B cell (primary cell): ENCODE results near the gene PPARD. TPM values are rescaled to one million over a fixed set of nuclear protein-coding genes. Genes with fewer than 3 reads are reported as not detected.

Source experiments
- ATAC-seq: fragments of 200-7000 bp; cut with Tn5 transposase; one replicate; pipeline ENCODE4 v1.10.0; 2021; ENCODE audit warnings: low read depth, mild to moderate bottlenecking, moderate number of reproducible peaks, moderate library complexity
- CTCF ChIA-PET: fragments of 350-600 bp; sonication (Branson Sonifier 250); formaldehyde crosslinking; loops from one replicate; lab custom pipeline; 2021; ENCODE audit warnings: antibody characterized with exemption, inconsistent platforms; lab: Charles Lee
- POLR2A ChIA-PET: fragments of 350-600 bp; sonication (Branson Sonifier 250); formaldehyde crosslinking; loops from one replicate; lab custom pipeline; 2021; ENCODE audit warnings: antibody characterized with exemption; lab: Charles Lee
- DNase-seq: peaks from one replicate; pipeline ENCODE4 v3.0.0; 2013
- H2AFZ ChIP-seq: 2 replicates; pipeline ENCODE4 v1.6.1; 2012; ENCODE audit warnings: mild to moderate bottlenecking, low read depth, low read length; ENCODE audit not compliant: insufficient read depth, poor library complexity, severe bottlenecking
- H3K27ac ChIP-seq, 2 donors: 1 replicate in 1 of 2; 2 replicates in 1 of 2; pipeline ENCODE4 v1.5.1; 2012 to 2013; ENCODE audit warnings: low read length in 2 of 2, mild to moderate bottlenecking in 2 of 2, moderate library complexity in 1 of 2
- H3K27me3 ChIP-seq, 4 experiments: fragments of 200-600 bp in 1 of 4; sonication (generic) in 1 of 4; replicated peaks in 1 of 4; 1 replicate in 2 of 4; 2 replicates in 2 of 4; pipeline versions ENCODE4 v1.6.1 to v1.7.0; 2013 to 2016; ENCODE audit warnings: low read length in 3 of 4, mild to moderate bottlenecking in 2 of 4, mixed read lengths in 1 of 4, moderate library complexity in 1 of 4; ENCODE audit not compliant: insufficient read depth in 4 of 4, control insufficient read depth in 3 of 4; ENCODE audit errors: control extremely low read depth in 1 of 4
- H3K36me3 ChIP-seq, 2 experiments: replicated peaks in 1 of 2; 1 replicate in 1 of 2; 2 replicates in 1 of 2; pipeline versions ENCODE4 v1.6.1 to v1.7.1; 2013; ENCODE audit warnings: low read length in 1 of 2; ENCODE audit not compliant: insufficient read depth in 2 of 2, control insufficient read depth in 1 of 2; ENCODE audit errors: control extremely low read depth in 1 of 2, extremely low read depth in 1 of 2
- H3K4me1 ChIP-seq, 2 donors: fragments of 200-600 bp in 1 of 2; sonication (generic) in 1 of 2; 1 replicate in 1 of 2; 2 replicates in 1 of 2; pipeline versions ENCODE4 v1.5.1 to v1.6.1; 2013 to 2017; ENCODE audit warnings: low read length in 2 of 2; ENCODE audit not compliant: control insufficient read depth in 2 of 2, insufficient read depth in 2 of 2
- H3K4me2 ChIP-seq: replicated peaks from 2 replicates; pipeline ENCODE3; 2012; ENCODE audit warnings: mild to moderate bottlenecking, low read depth, low read length; ENCODE audit not compliant: poor library complexity, severe bottlenecking
- H3K4me3 ChIP-seq, 5 experiments: fragments of 200-600 bp in 1 of 5; sonication (generic) in 1 of 5; 1 replicate in 3 of 5; 2 replicates in 2 of 5; pipeline versions ENCODE4 v1.5.1 to v1.7.0; 2011 to 2016; ENCODE audit warnings: low read length in 4 of 5, mild to moderate bottlenecking in 4 of 5, low read depth in 2 of 5, control low read depth in 1 of 5, moderate library complexity in 1 of 5; ENCODE audit not compliant: insufficient read depth in 1 of 5; ENCODE audit errors: control extremely low read depth in 1 of 5, extremely low read depth in 1 of 5
- H3K79me2 ChIP-seq: fragments of 200-600 bp; sonication (generic); one replicate; pipeline ENCODE4 v1.6.0; 2016; ENCODE audit warnings: low read length; ENCODE audit not compliant: control insufficient read depth, insufficient read depth
- H3K9ac ChIP-seq: fragments of 200-600 bp; sonication (generic); 2 replicates; pipeline ENCODE4 v1.6.1; 2017; ENCODE audit warnings: mild to moderate bottlenecking, low read length, moderate library complexity
- H3K9me3 ChIP-seq, 3 donors: one replicate each; pipeline versions ENCODE4 v1.6.1 to v1.7.1; 2013; ENCODE audit warnings: low read length in 2 of 3; ENCODE audit not compliant: control insufficient read depth in 2 of 3, insufficient read depth in 1 of 3; ENCODE audit errors: control extremely low read depth in 1 of 3
- H4K20me1 ChIP-seq: 2 replicates; pipeline ENCODE4 v1.6.0; 2012; ENCODE audit warnings: mild to moderate bottlenecking, low read length; ENCODE audit not compliant: insufficient read depth, control insufficient read depth, poor library complexity, severe bottlenecking
- H3K27ac Mint-ChIP-seq: one replicate; pipeline ENCODE4 v1.8.0; 2021; ENCODE audit warnings: mixed read lengths
- H3K27me3 Mint-ChIP-seq: one replicate; pipeline ENCODE4 v1.8.0; 2021; ENCODE audit warnings: mixed read lengths
- H3K4me1 Mint-ChIP-seq: one replicate; pipeline ENCODE4 v1.8.0; 2021; ENCODE audit warnings: mixed read lengths
- H3K4me3 Mint-ChIP-seq: one replicate; pipeline ENCODE4 v1.8.0; 2021; ENCODE audit warnings: mixed read lengths
- H3K9me3 Mint-ChIP-seq: one replicate; pipeline ENCODE4 v1.8.0; 2022; ENCODE audit warnings: mixed read lengths; ENCODE audit not compliant: insufficient read depth
- EZH2 ChIP-seq: IDR thresholded peaks from 2 replicates; pipeline ENCODE4 v1.6.1; 2012; ENCODE audit warnings: borderline replicate concordance, low read depth, mild to moderate bottlenecking, moderate library complexity, low read length; ENCODE audit not compliant: insufficient read depth, poor library complexity, severe bottlenecking
- WGBS: methylation state at CpG from one replicate; pipeline ENCODE4 v1.1.5; 2013; ENCODE audit warnings: missing lambda C conversion rate; ENCODE audit not compliant: insufficient coverage; 5-methylcytosine and 5-hydroxymethylcytosine counted together
- intact Hi-C: fragments of 100-400 bp; cut with micrococcal nuclease; formaldehyde crosslinking; loops from one replicate; pipeline ENCODE4 v1.10.0; 2022
- polyA plus RNA-seq: library from polyadenylated mRNA; depleted of rRNA; stranded (reverse); fragments of >200 nt; gene quantifications from 2 replicates; pipeline ENCODE4 v1.2.3, GENCODE V29; 2012
- total RNA-seq, 2 donors: library from RNA; stranded (reverse); fragments of 120-200 nt in 1 of 2; gene quantifications; 1 replicate in 1 of 2; 2 replicates in 1 of 2; pipeline versions ENCODE4 v1.2.3 to v1.2.4, GENCODE V29; 2013 to 2022
- TF ChIP-seq, protein P1 (sequence below): fragments of 200-600 bp; IDR thresholded peaks from one replicate; pipeline ENCODE4 v1.8.0; 2022; ENCODE audit warnings: antibody characterized with exemption, mild to moderate bottlenecking

PPARD gene
- total and polyA plus RNA-seq, 2 donors (not counting 1 experiment from before 2014, with no cell fraction given), result 37.9 to 38.9 TPM

DNA sequence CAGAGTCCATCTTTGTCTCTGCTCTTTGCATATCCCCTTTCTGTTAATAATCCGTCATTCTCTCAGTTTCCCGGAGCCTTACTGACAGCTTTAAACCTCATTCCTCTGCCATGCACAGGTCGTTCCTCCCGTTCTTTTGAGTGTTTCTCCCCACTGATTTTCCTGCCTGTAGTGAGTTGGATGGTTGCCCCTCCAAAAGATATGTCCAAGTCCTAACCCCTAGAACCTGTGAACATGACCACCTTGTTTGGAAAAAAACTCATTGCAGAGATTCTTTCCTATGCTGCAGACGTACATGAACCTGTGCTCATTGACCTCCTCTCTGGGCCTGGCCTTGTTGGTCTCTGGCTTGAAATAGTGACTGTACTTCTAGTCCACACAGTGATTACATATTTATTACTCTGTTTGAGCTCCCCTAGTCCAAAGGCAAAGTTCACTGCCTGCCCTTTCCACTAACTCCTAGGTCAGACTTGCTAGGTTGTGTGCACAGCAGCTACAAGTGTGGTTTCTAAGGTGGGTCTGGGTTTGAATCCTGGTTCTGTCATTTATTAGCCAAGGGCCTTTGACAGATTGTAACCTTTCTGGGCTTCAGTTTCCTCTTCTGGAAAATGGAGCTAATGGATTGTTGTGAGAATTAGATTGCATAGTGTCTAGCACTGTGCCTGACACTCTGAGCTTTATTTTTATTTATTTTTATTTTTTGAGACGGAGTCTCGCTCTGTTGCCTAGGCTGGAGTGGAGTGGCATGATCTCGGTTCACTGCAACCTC is 29.3 kb downstream of the PPARD start:
- CTCF ChIA-PET, result interaction anchor here (0.7 to 1.2 kb wide), 4 partner anchors 16 to 78 kb away, joined by 3 to 4 read pairs (median 3); no protein-coding TSS in a partner anchor
- 88% methylated on average over 3 of the region's 8 CpGs for WGBS
- POLR2A ChIA-PET, result no interaction called here
- Mint-ChIP-seq H3K9me3 (no peaks in the 10 kb centered on the region), H3K27ac (peak overlapping the region; percentile 59), H3K4me1 (peaks cover 59% of the 10 kb centered on the region), H3K4me3 (peak overlapping the region; percentile 60), H3K27me3 (no peaks in the 10 kb centered on the region)
- Histone ChIP-seq H3K27me3 (no peaks in the 10 kb centered on the region), H3K4me3 (no peak overlapping the region), H3K27ac (no peak overlapping the region), H4K20me1 (peaks cover 70% of the 10 kb centered on the region), H3K79me2 (peaks cover 88% of the 10 kb centered on the region), H3K4me2 (peak overlapping the region; percentile 71), H3K4me1 (peaks cover 37% of the 10 kb centered on the region in 2 donors), H3K9me3 (no peaks in the 10 kb centered on the region), H2AFZ (no peak overlapping the region), H3K36me3 (peaks cover 0 to 11% of the 10 kb centered on the region in 2 experiments), H3K9ac (no peak overlapping the region)
- intact Hi-C loops, result no loop called here
- no peak for TF ChIP-seq EZH2
- TF ChIP-seq, protein P1, sequence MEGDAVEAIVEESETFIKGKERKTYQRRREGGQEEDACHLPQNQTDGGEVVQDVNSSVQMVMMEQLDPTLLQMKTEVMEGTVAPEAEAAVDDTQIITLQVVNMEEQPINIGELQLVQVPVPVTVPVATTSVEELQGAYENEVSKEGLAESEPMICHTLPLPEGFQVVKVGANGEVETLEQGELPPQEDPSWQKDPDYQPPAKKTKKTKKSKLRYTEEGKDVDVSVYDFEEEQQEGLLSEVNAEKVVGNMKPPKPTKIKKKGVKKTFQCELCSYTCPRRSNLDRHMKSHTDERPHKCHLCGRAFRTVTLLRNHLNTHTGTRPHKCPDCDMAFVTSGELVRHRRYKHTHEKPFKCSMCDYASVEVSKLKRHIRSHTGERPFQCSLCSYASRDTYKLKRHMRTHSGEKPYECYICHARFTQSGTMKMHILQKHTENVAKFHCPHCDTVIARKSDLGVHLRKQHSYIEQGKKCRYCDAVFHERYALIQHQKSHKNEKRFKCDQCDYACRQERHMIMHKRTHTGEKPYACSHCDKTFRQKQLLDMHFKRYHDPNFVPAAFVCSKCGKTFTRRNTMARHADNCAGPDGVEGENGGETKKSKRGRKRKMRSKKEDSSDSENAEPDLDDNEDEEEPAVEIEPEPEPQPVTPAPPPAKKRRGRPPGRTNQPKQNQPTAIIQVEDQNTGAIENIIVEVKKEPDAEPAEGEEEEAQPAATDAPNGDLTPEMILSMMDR, result no peak
- ATAC-seq (no peak), DNase-seq (no peak)

DNA sequence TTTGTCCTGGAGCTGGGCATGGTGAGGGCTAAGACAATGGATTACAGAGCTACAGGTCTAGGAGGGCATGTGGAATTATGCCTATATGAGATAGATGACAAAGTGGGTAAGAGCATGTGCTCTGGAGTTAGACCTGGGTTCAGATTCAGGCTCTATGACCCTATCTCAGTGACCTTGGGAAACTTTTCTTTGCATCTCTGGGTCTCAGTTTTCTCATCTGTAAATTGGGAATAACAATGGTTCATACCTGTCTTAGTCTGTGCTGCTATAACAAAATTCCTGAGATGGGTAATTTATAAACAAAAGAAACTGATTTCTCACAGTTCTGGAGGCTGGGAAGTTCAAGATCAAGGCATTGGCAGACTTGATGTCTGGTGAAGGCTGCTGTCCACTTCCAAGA is 30.3 kb downstream of the PPARD start:
- intact Hi-C loops, result no loop called here
- ATAC-seq, result no peak
- H3K27ac Mint-ChIP-seq, result no peak overlapping the region
- no peak for DNase-seq
- no peak overlapping the region for H2AFZ ChIP-seq
- H3K4me1 Mint-ChIP-seq, result peaks cover 58% of the 10 kb centered on the region
- H3K79me2 ChIP-seq, result peaks cover 87% of the 10 kb centered on the region
- no peaks in the 10 kb centered on the region for H3K9me3 ChIP-seq
- H3K9me3 Mint-ChIP-seq, result no peaks in the 10 kb centered on the region
- H3K36me3 ChIP-seq, result peaks cover 0 to 7% of the 10 kb centered on the region in 2 experiments
- POLR2A ChIA-PET, result no interaction called here
- CTCF ChIA-PET, result interaction anchor here (0.7 kb wide), 1 partner anchor 75 kb away, joined by 3 read pairs; no protein-coding TSS in a partner anchor
- TF ChIP-seq, protein P1, result no peak
- TF ChIP-seq EZH2, result no peak
- H3K4me3 Mint-ChIP-seq, result no peak overlapping the region
- peaks cover 37% of the 10 kb centered on the region in 2 donors for H3K4me1 ChIP-seq
- no peaks in the 10 kb centered on the region for H3K27me3 Mint-ChIP-seq
- H3K4me3 ChIP-seq, result no peak overlapping the region
- peaks cover 73% of the 10 kb centered on the region for H4K20me1 ChIP-seq
- H3K27me3 ChIP-seq, result no peaks in the 10 kb centered on the region
- H3K9ac ChIP-seq, result no peak overlapping the region
- no peak overlapping the region for H3K27ac ChIP-seq
- no peak overlapping the region for H3K4me2 ChIP-seq
